ENCODE results near the gene CENPO. TPM values are rescaled to one million over a fixed set of nuclear protein-coding genes. Genes with fewer than 3 reads are reported as not detected.

CENPO gene
- total RNA-seq, 2 donors from 2014 or later, result 3.5 to 6.5 TPM

DNA sequence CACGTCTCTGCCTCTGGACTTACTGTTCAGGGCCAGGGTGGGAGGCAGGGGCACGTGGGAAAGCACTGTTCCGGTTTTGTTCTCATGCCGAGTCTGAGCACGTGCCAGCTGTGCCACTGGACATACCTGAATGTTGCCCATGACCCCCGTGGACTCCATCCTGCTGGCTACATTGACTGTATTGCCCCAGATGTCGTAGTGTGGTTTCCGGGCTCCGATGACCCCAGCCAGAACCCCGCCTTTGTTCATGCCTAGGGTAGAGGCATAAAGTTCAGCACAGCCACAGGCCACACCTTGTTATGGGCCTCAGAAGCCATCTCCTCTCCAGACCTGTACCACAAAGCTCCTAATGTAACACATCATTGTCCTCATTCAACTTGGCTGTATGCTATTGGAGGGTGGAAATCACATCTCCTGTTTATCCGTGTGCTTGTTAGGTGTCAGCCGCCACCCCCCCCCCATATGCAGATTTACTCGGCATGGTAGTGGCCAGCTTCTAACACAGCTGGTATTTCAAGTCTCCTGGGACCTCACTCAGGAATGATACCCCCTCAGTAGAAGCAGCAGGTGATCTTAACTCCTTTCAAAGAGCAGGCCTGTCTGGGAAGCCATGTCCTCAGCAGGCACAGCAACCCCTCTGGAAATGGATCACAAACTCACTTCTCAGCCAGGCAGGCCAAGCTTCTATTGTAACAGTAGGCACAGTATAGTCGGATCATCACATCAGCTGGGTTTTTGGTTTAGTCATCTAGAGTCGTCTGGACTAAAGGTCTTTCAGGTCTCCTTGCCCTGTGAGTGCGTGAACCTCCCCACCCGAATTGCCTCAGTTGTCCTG lies 27.6 kb downstream of the CENPO start:
- Mint-ChIP-seq H3K4me1 (peaks cover 3% of the 10 kb centered on the region), H3K4me3 (no peak overlapping the region), H3K27ac (peak overlapping the region; percentile 66), H3K27me3 (no peaks in the 10 kb centered on the region), H3K36me3 (ENCODE audit: low read depth) (no peaks in the 10 kb centered on the region)
- ATAC-seq (no peak), DNase-seq (no peak)
- no peaks in the 10 kb centered on the region for H3K9me3 ChIP-seq (ENCODE audit: control insufficient read depth, low read length, poor library complexity, severe bottlenecking)

- H3K4me1 Mint-ChIP-seq, result peaks cover 7% of the 10 kb centered on the region
- no peak for DNase-seq
- no peaks in the 10 kb centered on the region for H3K27me3 Mint-ChIP-seq
- no peaks in the 10 kb centered on the region for H3K36me3 Mint-ChIP-seq (ENCODE audit: low read depth)
- H3K27ac Mint-ChIP-seq, result peak overlapping the region; percentile 29
- no peak for ATAC-seq
- H3K9me3 ChIP-seq (ENCODE audit: control insufficient read depth, low read length, poor library complexity, severe bottlenecking), result no peaks in the 10 kb centered on the region
- no peak overlapping the region for H3K4me3 Mint-ChIP-seq
Measured at GRCh38 chr2:24821433-24821891, 28.2 kb downstream of the CENPO start.

GRCh38 chr2:24822049-24822706 lies 29.0 kb downstream of the CENPO start:
- no peaks in the 10 kb centered on the region for H3K9me3 ChIP-seq (ENCODE audit: control insufficient read depth, low read length, poor library complexity, severe bottlenecking)
- H3K27ac Mint-ChIP-seq, result peak overlapping the region; percentile 29
- no peaks in the 10 kb centered on the region for H3K27me3 Mint-ChIP-seq
- peaks cover 10% of the 10 kb centered on the region for H3K4me1 Mint-ChIP-seq
- H3K36me3 Mint-ChIP-seq (ENCODE audit: low read depth), result no peaks in the 10 kb centered on the region
- DNase-seq (no peak), ATAC-seq (no peak)
- H3K4me3 Mint-ChIP-seq, result no peak overlapping the region

- no peaks in the 10 kb centered on the region for H3K36me3 Mint-ChIP-seq (ENCODE audit: low read depth)
- H3K27ac Mint-ChIP-seq, result peak overlapping the region; percentile 72
- H3K27me3 Mint-ChIP-seq, result no peaks in the 10 kb centered on the region
- no peaks in the 10 kb centered on the region for H3K9me3 ChIP-seq (ENCODE audit: control insufficient read depth, low read length, poor library complexity, severe bottlenecking)
- peaks cover 15% of the 10 kb centered on the region for H3K4me1 Mint-ChIP-seq
- DNase-seq (no peak), ATAC-seq (no peak)
- no peak overlapping the region for H3K4me3 Mint-ChIP-seq
Measured at GRCh38 chr2:24824071-24824588, 30.9 kb downstream of the CENPO start.

GRCh38 chr2:24824966-24825882 lies 32.0 kb downstream of the CENPO start:
- peaks cover 15% of the 10 kb centered on the region for H3K4me1 Mint-ChIP-seq
- H3K27ac Mint-ChIP-seq, result peak overlapping the region; percentile 84
- ATAC-seq (peak; percentile 46), DNase-seq (no peak)
- H3K4me3 Mint-ChIP-seq, result no peak overlapping the region
- H3K36me3 Mint-ChIP-seq (ENCODE audit: low read depth), result no peaks in the 10 kb centered on the region
- no peaks in the 10 kb centered on the region for H3K27me3 Mint-ChIP-seq
- H3K9me3 ChIP-seq (ENCODE audit: control insufficient read depth, low read length, poor library complexity, severe bottlenecking), result no peaks in the 10 kb centered on the region

DNA sequence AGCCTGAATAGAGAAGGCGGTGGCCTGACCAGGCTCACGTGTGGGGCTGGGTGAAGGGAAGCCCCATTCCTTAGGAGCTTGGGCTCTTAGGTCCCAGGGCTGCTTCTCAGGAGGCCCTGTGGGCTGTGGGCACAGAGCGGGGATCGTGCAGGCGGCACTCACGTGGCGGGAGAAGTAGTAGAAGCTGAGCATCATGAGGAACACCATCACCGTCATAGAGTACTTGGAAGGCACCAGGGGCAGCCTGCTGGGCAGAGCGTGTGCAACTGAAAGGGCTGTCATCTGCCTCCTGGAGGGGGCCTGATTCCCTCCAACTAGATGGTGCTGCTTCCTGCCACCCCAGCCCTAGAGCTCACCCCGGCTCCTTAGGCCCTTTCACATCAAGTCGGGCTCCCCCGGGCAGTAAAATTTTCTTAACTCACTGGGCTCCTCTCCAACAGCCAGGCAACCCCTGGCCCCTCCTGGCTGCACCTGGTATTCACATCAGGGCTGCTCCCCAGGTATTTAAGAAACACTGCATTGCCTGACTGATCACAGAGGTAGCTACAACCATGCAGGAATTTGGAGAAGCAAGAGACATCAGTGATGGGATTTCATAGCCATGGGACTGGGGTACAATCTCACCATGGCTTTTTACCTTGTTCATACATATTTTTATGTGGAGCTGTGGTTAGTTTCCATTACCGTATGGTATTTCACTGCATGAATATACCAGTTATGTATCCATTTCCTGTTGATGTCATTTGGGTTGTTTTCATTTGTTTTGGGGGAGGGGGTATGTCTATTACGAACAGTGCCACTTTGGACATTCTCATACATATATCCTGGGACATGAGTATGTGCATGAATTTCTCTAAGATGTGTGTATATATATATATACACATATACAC lies 32.9 kb downstream of the CENPO start:
- H3K9me3 ChIP-seq (ENCODE audit: control insufficient read depth, low read length, poor library complexity, severe bottlenecking), result no peaks in the 10 kb centered on the region
- DNase-seq, result no peak
- Mint-ChIP-seq H3K4me3 (no peak overlapping the region), H3K36me3 (ENCODE audit: low read depth) (no peaks in the 10 kb centered on the region), H3K4me1 (peaks cover 15% of the 10 kb centered on the region), H3K27ac (peak overlapping the region; percentile 84), H3K27me3 (no peaks in the 10 kb centered on the region)
- ATAC-seq, result peak; percentile 17

GRCh38 chr2:24826773-24827145 lies 33.5 kb downstream of the CENPO start:
- no peaks in the 10 kb centered on the region for H3K9me3 ChIP-seq (ENCODE audit: control insufficient read depth, low read length, poor library complexity, severe bottlenecking)
- Mint-ChIP-seq H3K36me3 (ENCODE audit: low read depth) (no peaks in the 10 kb centered on the region), H3K27ac (peak overlapping the region; percentile 84), H3K4me1 (peaks cover 15% of the 10 kb centered on the region), H3K27me3 (no peaks in the 10 kb centered on the region), H3K4me3 (no peak overlapping the region)
- ATAC-seq, result no peak
- DNase-seq, result no peak

- Mint-ChIP-seq H3K27ac (no peak overlapping the region), H3K27me3 (no peaks in the 10 kb centered on the region), H3K4me3 (no peak overlapping the region), H3K4me1 (peaks cover 15% of the 10 kb centered on the region), H3K36me3 (ENCODE audit: low read depth) (no peaks in the 10 kb centered on the region)
- H3K9me3 ChIP-seq (ENCODE audit: control insufficient read depth, low read length, poor library complexity, severe bottlenecking), result no peaks in the 10 kb centered on the region
- ATAC-seq (peak; percentile 91), DNase-seq (peak; percentile 41 to 56 (median 52))
Measured at GRCh38 chr2:24827321-24828237, 34.4 kb downstream of the CENPO start.

DNA sequence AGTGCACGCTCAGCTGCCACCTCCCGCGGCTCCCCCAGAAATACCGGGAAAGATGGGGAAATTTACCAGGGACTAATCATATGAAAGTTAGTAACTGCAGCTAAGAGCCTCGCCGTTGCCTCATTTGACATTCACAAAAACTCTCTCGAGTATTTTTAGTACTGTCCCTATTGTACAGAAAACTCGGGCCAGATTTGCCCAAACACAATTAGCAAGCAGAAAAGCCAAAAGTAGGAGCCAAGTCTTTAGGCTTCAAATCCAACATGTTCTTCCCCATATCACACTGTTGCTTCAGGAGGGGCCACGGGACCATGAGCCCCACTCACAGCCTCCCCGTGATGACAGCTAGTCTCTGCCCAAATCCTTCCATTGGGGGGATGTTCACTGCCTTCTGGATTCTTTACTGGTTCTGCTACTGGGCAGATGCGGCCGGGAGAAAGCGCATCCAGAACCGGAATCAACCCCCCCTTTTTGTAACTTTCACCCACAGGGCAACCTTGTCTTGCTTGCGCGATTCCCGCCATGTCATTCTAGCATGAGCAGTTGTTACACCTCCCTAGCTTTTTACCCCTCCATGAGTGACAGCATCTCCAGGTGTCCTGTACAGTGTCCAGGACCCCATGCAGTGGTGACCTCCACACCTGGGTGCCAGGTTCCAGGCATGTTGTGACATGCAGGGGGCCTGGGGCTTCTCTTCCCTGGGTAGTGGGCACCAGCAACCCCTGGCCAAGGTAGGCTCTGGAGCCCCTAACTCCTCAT lies 35.2 kb downstream of the CENPO start:
- no peaks in the 10 kb centered on the region for H3K27me3 Mint-ChIP-seq

GRCh38 chr2:24830351-24830750 lies 37.1 kb downstream of the CENPO start:
- DNase-seq, result no peak
- H3K36me3 Mint-ChIP-seq (ENCODE audit: low read depth), result peaks cover 3% of the 10 kb centered on the region
- H3K27me3 Mint-ChIP-seq, result no peaks in the 10 kb centered on the region
- ATAC-seq, result no peak
- H3K4me1 Mint-ChIP-seq, result peaks cover 20% of the 10 kb centered on the region
- H3K4me3 Mint-ChIP-seq, result no peak overlapping the region
- no peaks in the 10 kb centered on the region for H3K9me3 ChIP-seq (ENCODE audit: control insufficient read depth, low read length, poor library complexity, severe bottlenecking)
- no peak overlapping the region for H3K27ac Mint-ChIP-seq

More for the DNA sequence above, 35.2 kb downstream of the CENPO start:
- Mint-ChIP-seq H3K36me3 (ENCODE audit: low read depth) (peaks cover 3% of the 10 kb centered on the region), H3K4me3 (no peak overlapping the region), H3K27ac (no peak overlapping the region), H3K4me1 (peaks cover 19% of the 10 kb centered on the region)
- DNase-seq, result no peak
- no peak for ATAC-seq
- H3K9me3 ChIP-seq (ENCODE audit: control insufficient read depth, low read length, poor library complexity, severe bottlenecking), result no peaks in the 10 kb centered on the region

DNA sequence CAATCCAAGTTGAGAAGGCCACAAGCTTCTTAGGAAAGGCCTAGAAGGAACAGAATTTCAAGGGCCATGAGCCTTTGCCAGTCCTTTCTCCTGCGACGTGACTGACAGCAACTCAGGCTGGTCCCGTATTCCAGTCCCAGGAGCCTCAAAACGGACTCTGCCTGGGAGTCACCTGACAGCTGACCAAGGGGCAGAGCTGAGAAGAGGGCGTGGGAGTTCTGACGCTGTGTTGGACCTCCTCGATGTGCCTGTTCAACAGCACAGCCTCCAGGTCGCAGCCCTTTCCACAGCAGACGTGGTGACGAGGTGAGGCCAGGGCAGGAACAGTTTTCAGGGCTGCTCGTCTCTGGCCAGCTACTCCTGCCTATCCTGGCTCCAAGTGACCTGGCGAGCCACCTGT lies 37.6 kb downstream of the CENPO start:
- ATAC-seq (no peak), DNase-seq (no peak)
- Mint-ChIP-seq H3K27ac (no peak overlapping the region), H3K36me3 (ENCODE audit: low read depth) (peaks cover 3% of the 10 kb centered on the region), H3K4me1 (peaks cover 18% of the 10 kb centered on the region), H3K27me3 (no peaks in the 10 kb centered on the region), H3K4me3 (no peak overlapping the region)
- no peaks in the 10 kb centered on the region for H3K9me3 ChIP-seq (ENCODE audit: control insufficient read depth, low read length, poor library complexity, severe bottlenecking)
